K562 (cell line): ENCODE measurements around the gene CCDC47. TPM values are rescaled to one million over a fixed set of nuclear protein-coding genes. Genes with fewer than 3 reads are reported as not detected.
A peak's percentile ranks its signal among the peaks of the same experiment; 100 is the strongest.

ENCODE experiments used
- ARID4B ChIP-seq: sonication (generic); formaldehyde crosslinking; IDR thresholded peaks from 2 replicates; pipeline ENCODE4 v1.8.0; 2022; ENCODE audit warnings: mild to moderate bottlenecking, missing genetic modification reagents
- BDP1 ChIP-seq: IDR thresholded peaks from 3 replicates; pipeline ENCODE4 v1.6.1; 2011; ENCODE audit not compliant: insufficient read length, insufficient read depth
- CBX1 ChIP-seq: sonication (generic); IDR thresholded peaks from 2 replicates; pipeline ENCODE4 v1.6.1; 2016; ENCODE audit warnings: antibody characterized with exemption, low read depth, mild to moderate bottlenecking
- DNMT1 ChIP-seq: fragments of 450-650 bp; IDR thresholded peaks from 2 replicates; pipeline ENCODE4 v1.6.1; 2016; ENCODE audit warnings: antibody characterized with exemption, mild to moderate bottlenecking
- E2F1 ChIP-seq: sonication (generic); formaldehyde crosslinking; IDR thresholded peaks from 2 replicates; pipeline ENCODE4 v1.8.1; 2023; ENCODE audit warnings: mild to moderate bottlenecking, missing genetic modification reagents, moderate library complexity
- GABPB1 ChIP-seq: sonication (generic); formaldehyde crosslinking; IDR thresholded peaks from 2 replicates; pipeline ENCODE4 v1.8.0; 2022; ENCODE audit warnings: mild to moderate bottlenecking, missing genetic modification reagents
- MEF2D ChIP-seq: conservative IDR thresholded peaks from 2 replicates; pipeline ENCODE4 v1.6.1; 2016; ENCODE audit warnings: low read depth, missing genetic modification characterization, missing compliant biosample characterization
- PHB2 ChIP-seq: fragments of 450-650 bp; IDR thresholded peaks from 2 replicates; pipeline ENCODE4 v1.6.1; 2017; ENCODE audit warnings: low read depth
- ZBTB40 ChIP-seq, 2 experiments: fragments of 450-650 bp in 1 of 2; sonication (generic) in 1 of 2; formaldehyde crosslinking in 1 of 2; IDR thresholded peaks; 2 replicates each; pipeline versions ENCODE4 v1.7.1 to v1.9.0; 2016 to 2022; ENCODE audit warnings: inconsistent platforms in 1 of 2, mild to moderate bottlenecking in 1 of 2, missing genetic modification reagents in 1 of 2
- ZBTB9 ChIP-seq: fragments of 450-650 bp; formaldehyde crosslinking; IDR thresholded peaks from 2 replicates; pipeline ENCODE4 v1.4.0; 2020; ENCODE audit warnings: mild to moderate bottlenecking, moderate library complexity
- polyA plus RNA-seq, 8 experiments: library from polyadenylated mRNA; depleted of rRNA in 4 of 8; stranded (reverse) in 5 of 8; unstranded in 3 of 8; fragments of >200 nt; fragmentation: Nextera tagmentation in 2 of 8; fragmentation: Illumina TruSeq in 1 of 8; extraction: Ambion mirVana in 2 of 8; extraction: Trizol in 1 of 8; gene quantifications; 2 replicates each; pipeline versions ENCODE4 v1.2.1 to v1.2.3, GENCODE V29; 2011 to 2014; ENCODE audit warnings: inconsistent platforms in 1 of 8, missing spikeins in 1 of 8
- total RNA-seq, 7 experiments: library from RNA; depleted of rRNA in 6 of 7; stranded (reverse); fragments of >200 nt in 6 of 7; fragmentation: Illumina TruSeq in 2 of 7; extraction: Trizol in 2 of 7; gene quantifications; 2 replicates each; pipeline versions ENCODE4 v1.2.1 to v1.2.3, GENCODE V29; 2011 to 2021; ENCODE audit warnings: low replicate concordance in 1 of 7

The CCDC47 gene
- total and polyA plus RNA-seq, 9 of the 15 experiments (the other 6 are each of a cell fraction or from before 2014, with no cell fraction given), result 15.5 to 162 (median 122) TPM

- TF ChIP-seq ZBTB40 (IDR thresholded peaks at IDR 0.05) (peak; percentile 58; the same call in 1 of the 2 replicates), ZBTB40 (CRISPR knock-in tag; IDR thresholded peaks at IDR 0.05) (no peak), PHB2 (no peak), MEF2D (tag) (0 out of 2 replicates have a peak, but pooled peaks have one; percentile 20), E2F1 (CRISPR knock-in tag) (peak; percentile 93), GABPB1 (CRISPR knock-in tag) (no peak), DNMT1 (no peak), BDP1 (no peak), CBX1 (peak; percentile 72; the same call in 1 of the 2 replicates), ZBTB9 (CRISPR knock-in tag) (no peak), ARID4B (CRISPR knock-in tag) (0 out of 2 replicates have a peak, but pooled peaks have one; percentile 58)
These were observed 31.8 kb downstream of the CCDC47 start, which contains the start of gene STRADA (continued) for GRCh38 chr17:63741408-63742173.
